ENCODE data around the gene PARM1.
"Not testable (repeated sequence)": the region's sequence is repeated elsewhere in the genome, so short reads cannot be mapped to it uniquely, and the experiment has no call there.

Gene PARM1

GRCh38 chr4:74994436-74994835, 61.5 kb downstream of the PARM1 start:
- not testable (repeated sequence) for DNase-seq

- DNase-seq, result no peak
These were observed 64.1 kb downstream of the PARM1 start for GRCh38 chr4:74996996-74997395.

DNA sequence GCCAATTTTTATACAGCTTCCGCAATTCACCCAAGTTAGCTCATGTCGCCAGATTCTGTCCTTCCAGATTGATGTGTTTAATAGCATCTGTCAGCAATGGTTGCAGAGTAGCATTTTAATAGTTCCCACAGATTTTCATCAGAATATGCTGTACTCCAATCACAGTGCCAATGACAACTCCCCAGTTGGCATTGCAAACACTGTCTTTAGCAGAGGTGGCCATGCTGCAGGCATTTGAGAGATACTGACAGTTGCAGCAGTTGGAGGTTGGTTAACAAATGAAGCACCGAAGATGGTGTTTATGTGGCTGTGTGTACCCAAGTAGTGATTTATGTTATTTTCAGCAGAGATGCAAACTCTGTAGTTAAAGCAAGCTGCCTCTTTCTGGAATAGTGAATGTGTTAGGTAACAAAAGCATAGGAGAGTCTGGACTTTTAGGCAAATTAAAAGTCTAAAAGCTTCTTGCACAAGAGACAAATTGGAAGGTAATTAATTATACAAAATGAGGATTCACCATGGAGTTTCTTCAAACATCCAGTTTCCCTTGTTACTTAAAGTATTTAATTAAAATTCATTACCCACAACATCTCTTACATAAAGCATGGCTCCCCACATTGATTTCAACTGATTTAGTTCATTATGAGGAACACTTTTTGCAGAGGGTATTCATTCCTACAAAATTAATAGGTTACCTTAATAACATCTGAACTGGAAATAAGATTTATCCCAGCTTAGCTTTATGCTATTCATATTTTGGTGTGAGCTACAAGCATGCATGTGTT, 65.2 kb downstream of the PARM1 start:
- DNase-seq, result no peak

GRCh38 chr4:74999714-75000309, 66.9 kb downstream of the PARM1 start:
- no peak for DNase-seq

GRCh38 chr4:75001871-75002270, 69.0 kb downstream of the PARM1 start:
- DNase-seq, result no peak

GRCh38 chr4:75002381-75002780, 69.5 kb downstream of the PARM1 start:
- no peak for DNase-seq

- no peak for DNase-seq
These were observed 71.1 kb downstream of the PARM1 start for GRCh38 chr4:75003979-75004378.

DNA sequence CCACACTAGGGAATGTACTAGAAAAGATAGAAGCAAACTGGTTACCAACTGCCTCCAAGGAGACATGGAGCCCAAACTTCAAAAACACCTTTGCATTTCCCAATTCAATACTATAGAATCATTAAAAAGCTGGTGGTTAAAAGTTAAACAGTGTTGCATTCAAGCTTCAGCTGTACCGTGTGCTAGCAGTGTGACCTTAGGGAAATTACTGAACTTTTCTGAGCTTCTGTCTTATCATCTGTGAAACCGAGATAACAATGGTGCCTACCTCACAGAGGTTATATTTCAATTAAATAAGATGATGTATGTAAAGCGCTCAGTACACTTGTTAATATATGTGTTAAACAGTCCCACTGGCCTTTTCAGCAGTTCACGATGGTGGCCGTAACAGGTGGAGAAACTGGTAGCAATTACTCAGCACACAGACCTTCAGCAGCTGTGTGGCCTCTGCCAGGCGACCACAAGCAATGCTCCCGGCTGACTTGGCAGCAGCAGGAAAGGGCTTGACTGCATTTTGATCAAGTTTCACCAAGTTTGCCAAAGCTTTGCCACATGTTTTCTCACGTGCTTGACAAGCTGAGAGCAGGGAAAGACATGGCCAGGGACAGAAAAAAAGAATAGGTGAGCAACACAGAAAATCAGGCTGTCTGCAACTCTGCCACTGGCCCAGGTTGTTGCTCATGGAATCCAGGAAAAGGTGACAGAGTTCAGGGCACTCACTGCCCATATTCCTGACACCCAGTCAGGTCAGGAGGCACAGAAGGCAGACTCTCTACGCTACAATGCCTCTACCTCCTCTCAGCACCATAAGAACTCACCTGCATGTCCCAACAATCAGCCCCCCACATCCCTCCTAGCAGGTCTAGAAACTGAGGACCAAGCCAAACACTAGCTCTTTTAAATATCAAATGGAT, 72.1 kb downstream of the PARM1 start:
- no peak for DNase-seq

DNA sequence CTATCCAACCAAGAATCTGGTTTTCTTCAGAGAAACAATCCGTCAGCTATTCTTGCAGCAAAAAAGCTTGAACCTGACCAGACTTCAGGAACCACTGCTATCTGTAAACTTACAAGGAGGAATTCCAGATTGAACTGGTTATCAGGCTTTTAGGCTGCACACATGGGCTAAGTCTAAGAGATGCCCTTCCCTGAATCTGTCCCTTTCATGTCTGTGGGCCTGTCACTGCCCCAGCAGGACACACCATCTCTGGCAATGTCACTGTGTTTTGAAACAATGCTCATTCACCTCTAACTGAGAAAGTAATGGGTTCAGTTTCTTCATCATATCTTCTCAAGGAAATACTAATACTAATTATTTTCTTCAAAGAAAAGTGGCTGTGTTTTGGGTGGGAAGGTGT, 72.8 kb downstream of the PARM1 start:
- no peak for DNase-seq

DNA sequence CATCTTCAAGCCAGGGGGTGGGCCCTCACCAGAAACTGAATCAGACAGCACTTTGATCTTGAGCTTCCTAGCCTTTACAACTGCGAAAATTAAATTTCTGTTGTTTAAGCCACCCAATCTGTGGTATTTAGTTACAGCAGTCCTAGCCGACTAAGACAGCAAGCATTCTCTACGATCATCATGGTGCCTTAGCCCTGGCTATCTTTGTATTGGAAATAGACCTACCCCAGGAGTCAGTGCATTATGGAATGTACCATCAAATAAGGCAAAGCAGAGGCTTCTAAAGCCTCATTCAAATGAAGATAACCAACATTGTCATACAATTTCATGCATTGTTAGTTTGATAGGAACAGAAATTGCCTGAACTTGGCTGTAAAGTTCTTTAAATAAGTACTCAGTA, 75.0 kb downstream of the PARM1 start:
- DNase-seq, result no peak

GRCh38 chr4:75009138-75009537, 76.2 kb downstream of the PARM1 start:
- DNase-seq, result no peak

GRCh38 chr4:75011131-75011795, 78.3 kb downstream of the PARM1 start:
- no peak for DNase-seq

DNA sequence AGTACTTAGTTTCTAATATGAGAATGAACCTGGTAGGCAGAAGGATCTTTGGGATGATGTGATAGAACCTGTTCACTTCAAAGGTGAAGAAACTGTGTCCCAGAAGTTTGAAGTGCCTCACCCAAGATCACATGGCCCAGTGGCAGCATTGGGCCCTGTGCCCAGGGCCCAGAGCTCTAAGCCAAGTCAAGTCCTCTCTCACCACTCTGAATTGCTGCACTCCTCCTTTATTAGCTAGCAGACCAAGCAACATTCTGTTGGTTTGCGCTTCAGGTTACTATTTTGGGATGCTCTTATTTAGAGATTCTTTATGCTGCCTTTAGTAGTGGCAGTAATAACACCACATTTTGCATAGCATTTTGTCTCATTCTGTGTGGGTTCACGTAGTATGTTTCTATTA, 82.7 kb downstream of the PARM1 start:
- no peak for DNase-seq

GRCh38 chr4:75016472-75016871, 83.6 kb downstream of the PARM1 start:
- no peak for DNase-seq

- DNase-seq, result no peak
These were observed 86.0 kb downstream of the PARM1 start for GRCh38 chr4:75018811-75019479.

- DNase-seq, result no peak
These were observed 92.5 kb downstream of the PARM1 start for GRCh38 chr4:75025431-75025830.

DNA sequence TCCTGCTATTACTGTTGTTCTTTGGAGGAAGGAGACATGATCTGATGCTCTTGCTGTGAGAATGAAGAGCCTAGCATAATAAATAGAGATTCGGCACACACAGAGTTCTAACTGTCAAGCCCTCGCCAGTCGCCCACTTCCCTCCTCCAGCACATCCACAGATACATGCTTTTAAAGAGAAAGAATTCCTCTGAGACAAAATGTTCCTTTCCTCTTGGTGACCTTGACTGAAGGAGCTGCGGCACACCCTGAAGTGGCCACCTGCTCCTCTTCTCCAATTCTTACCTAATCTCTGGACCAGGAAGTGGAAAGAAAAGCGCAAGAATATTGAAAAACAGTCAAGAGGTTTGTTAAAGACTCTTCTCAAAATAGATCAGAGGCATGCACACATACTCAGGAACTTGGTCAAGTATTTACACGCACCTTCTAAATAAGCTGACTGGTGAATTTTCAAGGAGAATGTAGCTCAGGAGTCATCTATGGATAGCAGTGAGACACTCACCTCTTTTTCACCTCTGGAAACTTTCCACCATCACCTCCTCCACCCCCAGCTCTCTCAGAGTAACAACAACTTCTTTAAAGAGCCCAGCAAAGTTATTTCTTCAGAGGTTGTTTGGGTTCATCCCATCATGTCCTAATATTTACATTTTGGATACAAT, 95.4 kb downstream of the PARM1 start:
- no peak for DNase-seq

DNA sequence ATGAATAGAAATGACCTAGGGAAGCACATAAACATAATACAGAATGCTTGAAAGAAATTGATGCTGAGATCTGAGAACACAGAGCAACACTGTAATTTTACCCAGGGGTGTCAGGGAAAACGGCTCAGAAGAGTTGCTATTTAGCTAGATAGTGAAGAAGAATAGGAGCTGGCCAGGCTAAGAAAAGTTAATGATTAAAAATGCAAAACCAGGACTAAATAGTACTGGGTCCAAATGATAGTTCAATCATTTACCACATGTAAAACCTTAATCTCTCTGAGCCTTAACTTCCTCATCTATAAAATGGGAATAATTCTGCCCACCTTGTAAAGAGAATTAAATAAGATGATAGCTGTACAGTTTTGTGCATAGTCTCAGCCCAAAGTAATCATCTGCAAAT, 97.1 kb downstream of the PARM1 start:
- DNase-seq, result no peak

DNA sequence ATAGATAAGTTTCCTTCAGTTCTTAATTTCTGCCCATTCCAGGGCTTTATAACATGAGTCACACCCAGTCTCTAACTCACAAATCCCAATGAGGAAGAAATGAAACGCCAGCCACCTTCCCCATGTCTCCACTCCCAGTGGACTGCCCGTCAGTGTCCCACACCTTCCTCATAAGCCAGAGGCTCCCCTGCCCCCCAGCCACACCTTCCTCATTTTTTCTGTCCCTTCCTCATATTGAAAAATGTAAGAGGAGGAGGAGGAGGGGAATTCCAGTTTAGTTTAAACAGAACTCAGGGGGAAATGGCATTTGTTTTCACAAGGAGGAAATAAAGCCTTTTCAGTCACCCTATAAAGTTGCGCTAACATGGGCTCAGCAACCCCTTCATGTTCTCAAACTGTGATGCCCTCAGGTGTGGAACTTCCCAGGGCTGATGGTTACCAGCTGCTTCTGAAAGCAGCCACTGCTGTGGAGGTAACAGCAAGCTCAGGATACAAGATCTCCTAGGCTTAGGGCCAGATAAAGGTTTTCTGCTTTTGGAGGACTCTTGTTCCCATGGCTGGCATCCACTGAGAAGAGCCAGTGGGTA, 97.8 kb downstream of the PARM1 start:
- no peak for DNase-seq

DNA sequence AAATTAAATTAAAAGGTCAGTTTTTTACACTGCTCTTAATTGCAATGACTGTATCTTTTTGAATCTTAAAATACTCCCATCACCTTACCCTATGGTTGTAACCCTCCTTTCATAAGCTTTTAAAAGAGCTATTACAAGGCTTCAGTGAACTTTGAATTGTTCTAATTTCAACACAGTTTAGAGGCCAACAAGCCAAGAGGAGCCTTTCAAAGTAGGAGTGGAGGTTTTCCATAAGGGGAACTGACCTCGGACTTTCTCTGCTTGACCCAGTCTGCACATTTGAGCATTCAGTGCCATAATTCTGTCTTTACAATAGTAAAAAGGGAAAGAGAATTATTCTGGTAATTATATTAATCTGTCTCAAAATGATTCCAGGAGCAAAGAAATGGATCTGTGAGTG, 98.9 kb downstream of the PARM1 start:
- DNase-seq, result no peak

GRCh38 chr4:75034523-75034922, 101.6 kb downstream of the PARM1 start:
- no peak for DNase-seq

- DNase-seq, result no peak
These were observed 102.4 kb downstream of the PARM1 start for GRCh38 chr4:75035321-75035720.

Measured in NCI-H2081 treated with DMSO at 0.1 percent for 48 hours (cell line).